ENCODE measurements around the gene MARCO.
"Not testable (repeated sequence)": the region's sequence is repeated elsewhere in the genome, so short reads cannot be mapped to it uniquely, and the experiment has no call there.

Gene MARCO

GRCh38 chr2:119005051-119005450, 63.1 kb downstream of the MARCO start:
- no peak for DNase-seq (ENCODE audit: low read depth in 2 of 2)

GRCh38 chr2:119005555-119005954, 63.6 kb downstream of the MARCO start:
- DNase-seq (ENCODE audit: low read depth in 2 of 2) = no peak

DNA sequence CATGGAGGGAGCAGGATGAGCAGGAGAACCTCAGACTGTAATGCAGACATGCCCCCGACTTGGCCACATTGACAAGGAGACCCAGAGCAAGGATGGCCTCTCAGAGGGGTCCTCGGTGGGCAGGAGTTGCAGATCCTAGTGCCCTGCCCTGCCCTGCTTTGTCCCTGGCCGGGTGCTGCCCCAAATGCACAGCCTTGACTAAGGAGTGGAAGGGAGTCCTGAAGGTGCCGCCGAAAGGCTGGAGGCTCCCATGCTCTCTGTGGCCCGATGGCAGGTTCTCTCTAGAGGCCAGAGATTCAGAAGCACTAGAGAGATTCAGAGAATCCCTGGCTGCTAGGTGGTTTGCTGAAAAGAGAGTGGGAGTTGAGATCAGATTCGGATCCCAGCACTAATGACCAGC, 64.4 kb downstream of the MARCO start:
- DNase-seq (ENCODE audit: low read depth in 2 of 2) = no peak

DNA sequence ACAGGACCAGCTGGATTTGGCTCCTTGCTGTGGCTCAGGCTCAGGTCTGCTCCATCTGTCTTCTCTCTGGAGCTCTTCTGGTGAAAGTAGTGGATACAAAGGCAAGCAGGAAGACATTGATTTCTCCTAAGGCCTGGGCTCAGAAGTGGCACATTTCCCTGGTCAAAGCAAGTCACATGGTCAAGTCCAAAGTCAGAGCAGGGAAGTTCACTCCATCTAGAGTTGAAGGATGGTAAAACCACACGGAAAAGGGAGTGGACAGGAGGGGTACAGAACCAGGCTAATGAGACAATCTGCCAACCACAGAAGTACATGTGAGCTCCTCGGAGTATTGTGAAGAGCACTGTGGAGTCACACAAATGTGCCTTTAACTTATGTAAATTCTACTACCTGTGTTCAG, 66.1 kb downstream of the MARCO start:
- DNase-seq (ENCODE audit: low read depth in 2 of 2) = no peak

- DNase-seq (ENCODE audit: low read depth in 2 of 2) = no peak
These were observed 67.1 kb downstream of the MARCO start for GRCh38 chr2:119009110-119009509.

DNA sequence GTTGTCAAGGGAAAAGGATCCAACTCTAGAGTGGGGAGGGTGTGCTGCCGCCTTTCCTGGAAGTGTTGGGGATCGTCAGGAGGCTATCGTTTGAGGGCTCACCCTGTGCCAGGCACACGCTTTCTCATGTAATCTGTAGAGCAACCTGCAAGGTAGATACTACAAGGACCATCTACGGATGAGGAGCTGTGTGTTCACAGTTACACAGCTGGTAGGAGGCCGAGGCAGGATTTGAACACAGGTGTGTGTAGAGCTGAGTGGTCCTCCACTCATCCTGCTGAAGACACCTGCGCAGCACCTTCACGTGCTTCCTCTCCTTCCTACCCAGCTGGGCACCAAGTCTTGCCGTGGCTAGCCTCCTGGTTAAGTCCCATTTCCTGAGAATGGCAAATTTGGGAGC, 68.3 kb downstream of the MARCO start:
- DNase-seq (ENCODE audit: low read depth in 2 of 2) = no peak

- DNase-seq (ENCODE audit: low read depth in 2 of 2) = no peak
These were observed 69.3 kb downstream of the MARCO start for GRCh38 chr2:119011162-119011909.

DNA sequence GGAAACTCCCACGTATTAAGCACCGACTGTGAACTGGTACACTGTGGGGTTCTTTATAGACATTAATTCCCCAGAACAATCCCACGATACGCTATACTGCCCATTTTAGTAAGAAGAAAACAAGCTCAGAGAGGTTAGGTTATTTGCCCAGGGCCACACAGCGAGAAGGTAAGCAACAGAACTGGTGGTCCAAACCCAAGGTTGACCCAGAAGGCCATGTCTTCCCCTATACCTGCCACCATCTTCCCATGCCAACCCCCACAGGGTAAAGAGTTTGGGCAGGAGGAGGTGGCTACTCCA, 69.9 kb downstream of the MARCO start:
- DNase-seq (ENCODE audit: low read depth in 2 of 2) = no peak

GRCh38 chr2:119012345-119013301, 70.6 kb downstream of the MARCO start:
- DNase-seq (ENCODE audit: low read depth in 2 of 2) = no peak

DNA sequence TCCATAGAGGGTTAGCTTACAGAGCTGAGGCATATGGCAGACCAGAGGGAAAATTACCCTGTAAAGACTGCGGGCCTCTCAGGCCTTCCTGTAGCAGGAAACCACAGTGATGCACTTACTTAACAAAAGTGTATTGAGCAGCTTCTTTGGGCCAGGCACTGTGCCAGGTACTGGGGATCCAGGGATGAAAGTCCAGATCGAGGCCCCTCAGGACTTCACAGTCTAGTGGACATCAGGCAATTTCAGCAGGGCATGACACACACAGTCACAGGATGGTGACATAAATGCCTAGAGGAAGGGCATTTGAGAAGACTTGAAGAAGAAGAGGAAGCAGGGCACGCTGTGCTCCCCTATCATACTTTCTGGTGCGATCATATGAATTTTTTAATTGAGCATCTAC, 71.7 kb downstream of the MARCO start:
- no peak for DNase-seq (ENCODE audit: low read depth in 2 of 2)

DNA sequence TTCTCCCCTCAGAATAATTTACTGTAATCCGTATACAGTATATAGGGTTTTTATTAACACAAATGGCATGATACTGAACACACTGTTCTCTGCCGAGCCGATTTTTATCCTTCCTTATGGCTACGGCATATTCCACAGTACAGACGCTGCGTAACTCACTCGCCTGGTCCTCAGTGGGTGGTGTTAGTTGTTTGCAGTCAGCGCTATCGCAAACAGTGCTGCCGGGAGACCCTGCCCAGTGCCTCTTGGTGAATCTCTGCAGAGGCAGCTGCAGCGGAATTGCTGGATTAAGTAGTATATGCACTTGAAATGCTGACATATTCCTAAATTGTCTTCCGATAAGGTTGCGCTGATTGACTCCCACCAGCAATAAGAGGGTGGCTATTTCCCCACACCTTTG, 73.9 kb downstream of the MARCO start:
- DNase-seq (ENCODE audit: low read depth in 2 of 2) = no peak

DNA sequence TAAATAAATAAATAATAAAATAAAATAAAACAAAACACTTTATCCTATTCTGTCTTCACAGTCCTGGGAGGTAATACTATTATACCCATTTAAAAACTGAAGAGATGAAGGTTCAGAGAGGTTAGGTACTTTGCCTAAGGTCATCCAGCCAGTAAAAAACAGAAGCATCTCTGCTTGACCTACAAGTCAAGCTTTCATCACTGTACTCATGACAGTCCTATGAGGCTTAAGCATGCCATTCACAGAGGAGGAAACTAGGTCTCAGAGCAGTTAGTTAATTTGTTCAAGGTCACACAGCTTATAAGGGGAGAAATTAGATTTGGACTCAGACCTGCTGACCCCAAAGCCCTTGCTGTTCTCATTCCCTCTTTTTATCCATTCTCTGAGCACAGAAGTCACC, 77.5 kb downstream of the MARCO start:
- no peak for DNase-seq (ENCODE audit: low read depth in 2 of 2)

- no peak for DNase-seq (ENCODE audit: low read depth in 2 of 2)
These were observed 80.7 kb downstream of the MARCO start for GRCh38 chr2:119022678-119023077.

- DNase-seq (ENCODE audit: low read depth in 2 of 2) = no peak
These were observed 81.5 kb downstream of the MARCO start for GRCh38 chr2:119023534-119023933.

GRCh38 chr2:119024152-119024551, 82.2 kb downstream of the MARCO start:
- DNase-seq (ENCODE audit: low read depth in 2 of 2) = no peak

DNA sequence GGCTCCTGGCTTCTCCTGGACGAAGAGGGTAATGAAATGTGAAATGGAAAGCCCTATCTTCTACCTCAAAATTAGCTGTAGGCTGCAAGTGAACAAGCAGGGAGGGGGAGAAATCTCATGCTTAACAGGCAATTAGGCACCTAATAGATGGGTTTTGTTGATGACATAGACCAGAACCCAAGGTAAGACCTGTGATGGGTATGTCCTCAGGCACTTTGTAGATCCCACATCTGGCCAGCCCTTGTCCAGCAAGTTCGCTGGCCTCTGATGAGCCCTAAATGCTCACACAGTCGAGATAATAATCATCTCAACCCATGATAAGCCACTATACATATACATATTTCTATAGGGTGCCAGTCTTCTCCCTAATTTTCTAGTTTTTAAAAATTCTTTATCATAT, 82.6 kb downstream of the MARCO start:
- no peak for DNase-seq (ENCODE audit: low read depth in 2 of 2)

DNA sequence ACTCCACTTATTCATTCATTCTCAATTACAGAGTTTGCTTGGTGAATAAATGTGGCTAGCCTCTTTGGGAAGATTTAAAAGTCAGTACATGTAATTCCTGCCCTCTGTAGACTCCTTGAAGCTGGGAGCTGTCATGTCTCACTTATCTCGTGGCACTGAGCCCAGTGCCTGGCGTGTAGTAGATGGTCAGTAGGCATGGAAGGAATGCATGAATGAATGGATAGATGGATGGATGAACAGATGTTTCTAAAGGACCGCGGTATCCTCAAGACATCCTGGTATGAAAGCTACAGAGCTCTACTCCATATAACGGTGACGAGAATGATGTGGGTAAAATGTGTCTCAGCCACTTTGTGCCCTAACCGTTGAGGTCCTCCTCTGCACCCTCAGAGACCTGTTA, 83.0 kb downstream of the MARCO start:
- no peak for DNase-seq (ENCODE audit: low read depth in 2 of 2)

- no peak for DNase-seq (ENCODE audit: low read depth in 2 of 2)
These were observed 83.9 kb downstream of the MARCO start for GRCh38 chr2:119025762-119026351.

DNA sequence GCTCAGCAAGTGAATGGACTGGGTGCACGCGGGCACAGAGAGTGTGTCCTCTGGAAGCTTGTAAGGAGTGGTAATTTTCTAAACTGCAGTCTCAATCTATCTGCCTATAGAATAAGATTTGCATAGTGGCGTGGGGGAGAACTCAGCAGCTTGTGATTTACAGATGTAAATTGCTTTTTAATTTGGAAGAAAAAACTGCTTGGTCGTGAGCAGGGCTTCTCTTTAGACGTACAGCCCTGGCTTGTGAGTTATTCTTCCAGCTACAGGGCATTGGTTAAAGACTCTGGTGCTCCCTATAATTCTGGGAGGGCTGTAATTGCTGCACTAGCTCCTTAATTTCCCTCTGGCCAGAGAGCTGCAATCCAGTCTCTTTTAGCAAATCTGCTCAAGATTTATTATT, 84.9 kb downstream of the MARCO start:
- DNase-seq (ENCODE audit: low read depth in 2 of 2) = no peak

DNA sequence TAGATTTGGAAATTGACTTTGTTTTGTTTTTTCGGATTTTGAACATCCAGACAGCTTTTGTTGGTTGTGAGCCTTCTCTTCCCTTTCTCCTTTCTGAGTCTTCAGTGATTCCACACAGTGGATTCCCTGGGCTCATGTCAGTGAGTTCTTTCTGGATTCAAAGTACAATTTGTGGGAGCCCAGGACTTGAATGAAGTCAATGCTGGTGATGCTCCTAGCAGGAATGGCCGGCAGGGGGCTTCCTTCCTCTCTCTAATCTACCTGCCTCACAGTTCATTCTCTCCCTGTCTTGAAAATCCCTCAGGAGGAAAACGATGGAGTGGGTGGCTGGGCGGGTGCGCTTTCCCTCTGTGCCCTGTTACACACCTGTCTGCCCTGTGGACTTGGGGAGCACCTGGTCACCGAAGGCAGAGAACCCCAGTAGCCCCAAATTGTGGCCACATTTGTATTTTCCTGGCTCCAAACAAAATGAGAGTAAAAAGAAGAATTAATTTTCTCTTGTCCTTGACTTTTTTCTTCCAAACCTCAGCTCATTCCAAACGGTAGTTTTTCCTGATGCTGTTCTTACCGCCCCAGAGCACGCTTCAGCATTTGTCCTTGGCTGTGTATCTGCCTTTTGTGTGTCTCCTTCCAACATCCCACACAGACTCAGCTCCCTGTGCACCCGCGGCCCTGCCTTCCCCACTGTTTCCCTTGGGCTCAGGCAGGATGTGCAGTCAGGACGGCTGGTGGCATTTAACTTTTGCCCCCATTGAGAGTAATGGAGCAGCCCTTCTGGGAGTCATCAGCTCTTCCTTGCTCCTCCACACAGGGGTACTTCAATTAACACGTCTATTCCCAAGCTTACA, 86.6 kb downstream of the MARCO start:
- DNase-seq (ENCODE audit: low read depth in 2 of 2) = no peak

DNA sequence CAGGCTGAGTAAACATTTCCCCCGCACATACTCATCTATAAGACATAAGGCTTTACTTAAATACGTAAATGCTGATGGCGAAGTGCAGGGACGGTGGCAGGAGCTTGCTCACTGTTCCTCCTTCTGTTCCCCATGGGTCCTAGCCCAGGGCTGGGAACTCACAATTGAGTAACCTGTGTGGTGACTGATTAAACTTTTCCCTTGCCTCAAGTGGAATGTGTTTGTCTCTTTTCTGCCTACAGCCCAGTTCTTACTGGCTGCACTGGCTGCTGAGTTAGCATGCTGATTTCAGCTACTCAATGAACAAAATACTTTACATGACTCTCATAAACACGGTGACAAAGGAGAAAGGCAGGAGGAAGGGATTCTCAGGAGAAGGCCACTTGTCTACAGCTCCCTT, 87.3 kb downstream of the MARCO start:
- no peak for DNase-seq (ENCODE audit: low read depth in 2 of 2)

- not testable (repeated sequence) for DNase-seq (ENCODE audit: low read depth in 2 of 2)
These were observed 95.9 kb downstream of the MARCO start for GRCh38 chr2:119037922-119038321.
